Activated B cell treated with CpG ODN at 0.5 μM for 24 hours (primary cell): Measurements from ENCODE around the gene RPL28. TPM values are rescaled to one million over a fixed set of nuclear protein-coding genes. Genes with fewer than 3 reads are reported as not detected.

ENCODE experiments used
- ATAC-seq: fragments of 200-7000 bp; cut with Tn5 transposase; one replicate; pipeline ENCODE4 v1.10.0; 2021; ENCODE audit warnings: low read depth, mild to moderate bottlenecking, moderate library complexity
- CTCF ChIA-PET: fragments of 350-600 bp; sonication (Branson Sonifier 250); formaldehyde crosslinking; loops from one replicate; lab custom pipeline; 2021; ENCODE audit warnings: antibody characterized with exemption; lab: Charles Lee
- POLR2A ChIA-PET: fragments of 350-600 bp; sonication (Branson Sonifier 250); formaldehyde crosslinking; loops from one replicate; lab custom pipeline; 2021; ENCODE audit warnings: antibody characterized with exemption; lab: Charles Lee
- DNase-seq: peaks from one replicate; pipeline ENCODE4 v3.0.0; 2022
- H3K27ac Mint-ChIP-seq: one replicate; pipeline ENCODE4 v1.8.0; 2020; ENCODE audit warnings: mixed read lengths
- H3K27me3 Mint-ChIP-seq: one replicate; pipeline ENCODE4 v1.8.0; 2021; ENCODE audit warnings: mixed read lengths
- H3K36me3 Mint-ChIP-seq: one replicate; pipeline ENCODE4 v1.8.0; 2021; ENCODE audit warnings: low read depth, mixed read lengths
- H3K4me1 Mint-ChIP-seq: one replicate; pipeline ENCODE4 v1.8.0; 2021; ENCODE audit warnings: mixed read lengths
- H3K4me3 Mint-ChIP-seq: one replicate; pipeline ENCODE4 v1.8.0; 2020; ENCODE audit warnings: mild to moderate bottlenecking, mixed read lengths
- H3K9me3 Mint-ChIP-seq: one replicate; pipeline ENCODE4 v1.8.0; 2020; ENCODE audit warnings: mixed read lengths
- CTCF ChIP-seq: fragments of 200-600 bp; IDR thresholded peaks from one replicate; pipeline ENCODE4 v1.8.0; 2022; ENCODE audit warnings: antibody characterized with exemption, mild to moderate bottlenecking
- intact Hi-C: fragments of 100-400 bp; cut with micrococcal nuclease; formaldehyde crosslinking; loops from one replicate; pipeline ENCODE4 v1.15.1; 2024
- total RNA-seq: library from RNA; stranded (reverse); gene quantifications from 2 replicates; pipeline ENCODE4 v1.2.3, GENCODE V29; 2022

Gene RPL28
- total RNA-seq, 1 donor from 2014 or later = 3,790 TPM

GRCh38 chr19:55435020-55435419 lies 49.3 kb downstream of the RPL28 start:
- no peak overlapping the region for H3K4me3 Mint-ChIP-seq
- POLR2A ChIA-PET = no interaction called here
- no peaks in the 10 kb centered on the region for H3K36me3 Mint-ChIP-seq
- no peak for TF ChIP-seq CTCF
- intact Hi-C loops = no loop called here
- CTCF ChIA-PET = no interaction called here
- DNase-seq (no peak), ATAC-seq (no peak)
- H3K9me3 Mint-ChIP-seq = no peaks in the 10 kb centered on the region
- H3K27ac Mint-ChIP-seq = no peak overlapping the region
- no peaks in the 10 kb centered on the region for H3K4me1 Mint-ChIP-seq
- peaks cover 48% of the 10 kb centered on the region for H3K27me3 Mint-ChIP-seq

- intact Hi-C loops = no loop called here
- no peak for ATAC-seq
- Mint-ChIP-seq H3K36me3 (no peaks in the 10 kb centered on the region), H3K9me3 (no peaks in the 10 kb centered on the region), H3K27me3 (peaks cover 51% of the 10 kb centered on the region), H3K4me3 (no peak overlapping the region), H3K27ac (no peak overlapping the region), H3K4me1 (peaks cover 12% of the 10 kb centered on the region)
- no peak for TF ChIP-seq CTCF
- ChIA-PET POLR2A (no interaction called here), CTCF (no interaction called here)
- no peak for DNase-seq
Measured at GRCh38 chr19:55436847-55437246, 51.1 kb downstream of the RPL28 start.

DNA sequence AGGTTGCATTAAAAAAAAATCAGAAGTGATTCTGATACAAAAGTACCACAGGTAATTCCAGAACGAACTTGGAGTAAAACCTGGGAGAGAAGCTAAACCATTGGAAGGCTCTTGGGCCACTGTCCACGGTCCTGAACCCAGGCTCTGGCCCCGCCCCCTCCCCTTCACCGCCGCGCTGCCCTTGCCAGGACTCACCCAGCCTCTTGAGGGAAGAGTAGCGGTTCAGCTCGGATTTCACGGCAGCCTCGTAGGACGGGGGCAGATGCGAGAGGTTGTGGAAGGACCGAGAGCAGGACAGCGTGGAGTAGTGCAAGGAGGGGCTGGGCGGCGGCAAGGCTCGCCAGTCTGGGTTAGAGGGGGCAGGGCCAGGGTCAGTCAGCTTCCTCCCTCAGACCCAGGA lies 51.7 kb downstream of the RPL28 start:
- POLR2A ChIA-PET = no interaction called here
- H3K36me3 Mint-ChIP-seq = no peaks in the 10 kb centered on the region
- CTCF ChIA-PET = no interaction called here
- peaks cover 14% of the 10 kb centered on the region for H3K4me1 Mint-ChIP-seq
- H3K4me3 Mint-ChIP-seq = no peak overlapping the region
- no peak overlapping the region for H3K27ac Mint-ChIP-seq
- peaks cover 48% of the 10 kb centered on the region for H3K27me3 Mint-ChIP-seq
- H3K9me3 Mint-ChIP-seq = no peaks in the 10 kb centered on the region
- no peak for TF ChIP-seq CTCF
- ATAC-seq (peak; percentile 59), DNase-seq (no peak)
- intact Hi-C loops = no loop called here

DNA sequence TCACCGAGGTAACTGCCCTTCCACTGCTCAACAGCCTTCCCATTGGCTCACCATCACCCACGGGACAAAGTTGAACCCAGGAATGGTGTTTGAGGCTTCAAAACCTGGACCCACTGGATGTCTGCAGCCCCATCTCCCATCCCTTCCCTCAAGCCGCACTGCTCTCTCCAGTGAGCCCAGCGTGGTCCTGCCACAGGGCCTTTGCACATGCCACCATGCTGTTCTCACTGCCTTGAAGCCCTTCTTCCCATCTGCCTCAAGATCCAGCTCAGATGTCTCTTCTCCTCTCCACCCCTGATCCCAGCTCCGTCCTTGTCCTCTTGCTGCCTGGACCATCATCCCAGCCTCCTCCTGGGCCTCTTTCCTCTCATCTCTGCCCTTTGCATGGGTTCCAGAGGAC lies 53.3 kb downstream of the RPL28 start:
- Mint-ChIP-seq H3K9me3 (no peaks in the 10 kb centered on the region), H3K27me3 (peaks cover 53% of the 10 kb centered on the region), H3K36me3 (no peaks in the 10 kb centered on the region), H3K4me1 (peaks cover 17% of the 10 kb centered on the region), H3K27ac (peak overlapping the region; percentile 37), H3K4me3 (no peak overlapping the region)
- intact Hi-C loops = no loop called here
- DNase-seq = no peak
- TF ChIP-seq CTCF = no peak
- ATAC-seq = no peak
- ChIA-PET CTCF (no interaction called here), POLR2A (no interaction called here)

- peaks cover 65% of the 10 kb centered on the region for H3K27me3 Mint-ChIP-seq
- CTCF ChIA-PET = no interaction called here
- peaks cover 17% of the 10 kb centered on the region for H3K4me1 Mint-ChIP-seq
- no peak overlapping the region for H3K27ac Mint-ChIP-seq
- no peaks in the 10 kb centered on the region for H3K36me3 Mint-ChIP-seq
- intact Hi-C loops = no loop called here
- no peak for DNase-seq
- POLR2A ChIA-PET = no interaction called here
- no peak for ATAC-seq
- H3K9me3 Mint-ChIP-seq = no peaks in the 10 kb centered on the region
- no peak for TF ChIP-seq CTCF
- H3K4me3 Mint-ChIP-seq = peak overlapping the region; percentile 6
Measured at GRCh38 chr19:55440411-55441105, 54.8 kb downstream of the RPL28 start.
